Gastrocnemius medialis (tissue), 4 donors: ENCODE measurements around the gene RNF169.
"Not testable (repeated sequence)": the region's sequence is repeated elsewhere in the genome, so short reads cannot be mapped to it uniquely, and the experiment has no call there.

Experiments
- CTCF ChIP-seq, 5 experiments: fragments of 450-650 bp in 3 of 5; fragments of 200-600 bp in 2 of 5; sonication (generic) in 2 of 5; IDR thresholded peaks in 4 of 5; conservative IDR thresholded peaks in 1 of 5; 1 replicate in 4 of 5; 2 replicates in 1 of 5; pipeline ENCODE4 v1.5.1; 2016 to 2019; ENCODE audit warnings: antibody characterized with exemption in 5 of 5, mild to moderate bottlenecking in 3 of 5, moderate library complexity in 3 of 5
- POLR2A ChIP-seq, 2 donors: fragments of 450-650 bp; IDR thresholded peaks; one replicate each; pipeline ENCODE4 v1.6.1; 2017; ENCODE audit warnings: antibody characterized with exemption in 2 of 2, mild to moderate bottlenecking in 2 of 2, moderate library complexity in 2 of 2

- TF ChIP-seq CTCF (IDR thresholded peaks at IDR 0.05 in 4 of 5, conservative IDR thresholded peaks at IDR 0.05 in 1 of 5); POLR2A (IDR thresholded peaks at IDR 0.05): not testable (repeated sequence)
Measured at GRCh38 chr11:74768172-74768651, 19.6 kb downstream of the RNF169 start.
